GM18499 (cell line): ENCODE measurements around the gene SLC25A39.
"Not testable (repeated sequence)": the region's sequence is repeated elsewhere in the genome, so short reads cannot be mapped to it uniquely, and the experiment has no call there.

Source experiments
- ATAC-seq: cut with Tn5 transposase; IDR thresholded peaks from one replicate; pipeline ENCODE4 v1.9.1; 2021; ENCODE audit warnings: moderate number of reproducible peaks; ENCODE audit not compliant: insufficient read depth, unreplicated experiment

SLC25A39 gene

GRCh38 chr17:44354582-44355561 lies 30.2 kb upstream of the SLC25A39 start:
- no peak for ATAC-seq

- no peak for ATAC-seq
Observed at GRCh38 chr17:44353672-44354331, 29.2 kb upstream of the SLC25A39 start.

- ATAC-seq = no peak
Observed at GRCh38 chr17:44352828-44353671, 28.4 kb upstream of the SLC25A39 start.

- no peak for ATAC-seq
Observed at GRCh38 chr17:44351961-44352827, 27.6 kb upstream of the SLC25A39 start.

GRCh38 chr17:44351464-44351863 lies 26.8 kb upstream of the SLC25A39 start:
- ATAC-seq = no peak

- ATAC-seq = no peak
Observed at GRCh38 chr17:44350733-44351226, 26.2 kb upstream of the SLC25A39 start.

GRCh38 chr17:44349553-44350070 lies 25.0 kb upstream of the SLC25A39 start:
- no peak for ATAC-seq

- no peak for ATAC-seq
Observed at GRCh38 chr17:44348988-44349364, 24.4 kb upstream of the SLC25A39 start.

- no peak for ATAC-seq
Observed at GRCh38 chr17:44348234-44348987, 23.8 kb upstream of the SLC25A39 start.

GRCh38 chr17:44347206-44348055 lies 22.8 kb upstream of the SLC25A39 start:
- not testable (repeated sequence) for ATAC-seq

- no peak for ATAC-seq
Observed at GRCh38 chr17:44346064-44346844, 21.6 kb upstream of the SLC25A39 start.

GRCh38 chr17:44345454-44346026 lies 20.9 kb upstream of the SLC25A39 start:
- ATAC-seq = no peak

GRCh38 chr17:44344939-44345453 lies 20.4 kb upstream of the SLC25A39 start, which contains the start of gene GRN:
Gene GRN (plus strand): TSS chr17:44345302. CDS start chr17:44349165, 3,863 bp downstream.
- no peak for ATAC-seq

- ATAC-seq = no peak
Observed at GRCh38 chr17:44343510-44344209, 19.0 kb upstream of the SLC25A39 start.

- not testable (repeated sequence) for ATAC-seq
Observed at GRCh38 chr17:44340553-44340952, 15.9 kb upstream of the SLC25A39 start.

GRCh38 chr17:44338702-44339101 lies 14.1 kb upstream of the SLC25A39 start:
- ATAC-seq = no peak
